Measurements from ENCODE around the gene STOX2. TPM values are rescaled to one million over a fixed set of nuclear protein-coding genes. Genes with fewer than 3 reads are reported as not detected.

The STOX2 gene
- total and polyA plus RNA-seq, 2 experiments from 2014 or later, result not detected

- Histone ChIP-seq H3F3A (ENCODE audit: insufficient read depth) (no peaks in the 10 kb centered on the region), H3K9ac (no peak overlapping the region), H3K9me3 (ENCODE audit: low read depth) (no peaks in the 10 kb centered on the region), H3K4me2 (ENCODE audit: unreplicated experiment) (no peak overlapping the region), H3K4me3 (no peak overlapping the region), H4K20me1 (ENCODE audit: insufficient read depth) (no peaks in the 10 kb centered on the region), H3K36me3 (ENCODE audit: low read depth) (no peaks in the 10 kb centered on the region), H3K27me3 (replicated peaks; ENCODE audit: insufficient read depth) (no peaks in the 10 kb centered on the region), H3K4me1 (ENCODE audit: insufficient read depth) (no peaks in the 10 kb centered on the region), H2AFZ (no peak overlapping the region), H3K79me2 (ENCODE audit: insufficient read depth) (no peaks in the 10 kb centered on the region), H3K9me2 (ENCODE audit: insufficient read depth) (no peaks in the 10 kb centered on the region), H3K27ac (no peak overlapping the region)
- WGBS, 2 experiments (ENCODE audit: low coverage in 1 of 2, low lambda C conversion rate in 2 of 2, missing lambda C conversion rate in 2 of 2), result 40 to 54% methylated on average over 6 of the region's 6 CpGs
- in situ Hi-C loops (cut with MboI), result no loop called here
- DNase-seq, result no peak
- TF ChIP-seq EZH2 (IDR thresholded peaks at IDR 0.05; ENCODE audit: insufficient read depth, poor library complexity, severe bottlenecking), result no peak
- no peak for TF ChIP-seq EZH2phosphoT487 (IDR thresholded peaks at IDR 0.05; ENCODE audit: insufficient read depth, low read depth)
Measured at GRCh38 chr4:184058026-184058425, 152.9 kb downstream of the STOX2 start.

- TF ChIP-seq EZH2 (IDR thresholded peaks at IDR 0.05; ENCODE audit: insufficient read depth, poor library complexity, severe bottlenecking), result no peak
- no peak for TF ChIP-seq EZH2phosphoT487 (IDR thresholded peaks at IDR 0.05; ENCODE audit: insufficient read depth, low read depth)
- 32 to 38% methylated on average over 3 of the region's 3 CpGs for WGBS, 2 experiments (ENCODE audit: low coverage in 1 of 2, low lambda C conversion rate in 2 of 2, missing lambda C conversion rate in 2 of 2)
Measured at GRCh38 chr4:184059099-184059498, 154.0 kb downstream of the STOX2 start.

DNA sequence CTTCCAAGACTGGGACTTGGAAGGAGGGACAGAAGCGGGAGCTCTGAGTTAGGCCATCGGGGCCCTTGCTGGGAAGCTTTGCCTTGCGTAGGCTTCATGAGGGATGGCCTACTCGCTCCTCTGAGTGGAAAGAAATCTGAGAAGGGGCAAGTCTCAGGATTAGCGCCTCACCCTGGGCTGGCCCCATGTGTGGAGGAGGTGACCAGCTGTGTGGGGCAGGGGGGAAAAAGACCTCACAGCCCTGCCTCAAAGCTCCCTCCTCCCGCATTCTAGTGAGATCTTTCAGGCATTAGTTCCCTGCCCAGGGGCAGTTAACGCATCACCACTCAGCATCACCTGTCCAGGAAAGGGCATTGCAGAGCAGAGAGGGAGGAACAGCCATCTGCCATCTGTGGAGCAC lies 156.5 kb downstream of the STOX2 start:
- no peaks in the 10 kb centered on the region for H3K79me2 ChIP-seq (ENCODE audit: insufficient read depth)
- no peak overlapping the region for H3K9ac ChIP-seq
- H3K27me3 ChIP-seq (replicated peaks; ENCODE audit: insufficient read depth), result no peaks in the 10 kb centered on the region
- H3F3A ChIP-seq (ENCODE audit: insufficient read depth), result no peaks in the 10 kb centered on the region
- H4K20me1 ChIP-seq (ENCODE audit: insufficient read depth), result no peaks in the 10 kb centered on the region
- H3K9me3 ChIP-seq (ENCODE audit: low read depth), result no peaks in the 10 kb centered on the region
- TF ChIP-seq EZH2 (IDR thresholded peaks at IDR 0.05; ENCODE audit: insufficient read depth, poor library complexity, severe bottlenecking) (no peak), EZH2phosphoT487 (IDR thresholded peaks at IDR 0.05; ENCODE audit: insufficient read depth, low read depth) (no peak)
- no peaks in the 10 kb centered on the region for H3K9me2 ChIP-seq (ENCODE audit: insufficient read depth)
- no peak for DNase-seq
- 36 to 41% methylated on average over 6 to 7 of the region's 7 CpGs for WGBS, 2 experiments (ENCODE audit: low coverage in 1 of 2, low lambda C conversion rate in 2 of 2, missing lambda C conversion rate in 2 of 2)
- no peak overlapping the region for H3K4me3 ChIP-seq
- H3K4me2 ChIP-seq (ENCODE audit: unreplicated experiment), result no peak overlapping the region
- no peak overlapping the region for H3K27ac ChIP-seq
- no peak overlapping the region for H2AFZ ChIP-seq
- no peaks in the 10 kb centered on the region for H3K4me1 ChIP-seq (ENCODE audit: insufficient read depth)
- H3K36me3 ChIP-seq (ENCODE audit: low read depth), result no peaks in the 10 kb centered on the region
- in situ Hi-C loops (cut with MboI), result no loop called here

More at GRCh38 chr4:184059099-184059498, 154.0 kb downstream of the STOX2 start:
- no peaks in the 10 kb centered on the region for H4K20me1 ChIP-seq (ENCODE audit: insufficient read depth)
- H3K9me2 ChIP-seq (ENCODE audit: insufficient read depth), result no peaks in the 10 kb centered on the region
- H3K9me3 ChIP-seq (ENCODE audit: low read depth), result no peaks in the 10 kb centered on the region
- in situ Hi-C loops (cut with MboI), result no loop called here
- no peaks in the 10 kb centered on the region for H3K36me3 ChIP-seq (ENCODE audit: low read depth)
- H3K9ac ChIP-seq, result no peak overlapping the region
- DNase-seq, result no peak
- H3K27me3 ChIP-seq (replicated peaks; ENCODE audit: insufficient read depth), result no peaks in the 10 kb centered on the region
- H3K4me3 ChIP-seq, result no peak overlapping the region
- H3K27ac ChIP-seq, result no peak overlapping the region
- no peaks in the 10 kb centered on the region for H3K4me1 ChIP-seq (ENCODE audit: insufficient read depth)
- no peaks in the 10 kb centered on the region for H3K79me2 ChIP-seq (ENCODE audit: insufficient read depth)
- no peak overlapping the region for H3K4me2 ChIP-seq (ENCODE audit: unreplicated experiment)
- H3F3A ChIP-seq (ENCODE audit: insufficient read depth), result no peaks in the 10 kb centered on the region
- H2AFZ ChIP-seq, result no peak overlapping the region

- DNase-seq, result no peak
- no peaks in the 10 kb centered on the region for H3K4me1 ChIP-seq (ENCODE audit: insufficient read depth)
- no peaks in the 10 kb centered on the region for H3K9me3 ChIP-seq (ENCODE audit: low read depth)
- no peaks in the 10 kb centered on the region for H3K36me3 ChIP-seq (ENCODE audit: low read depth)
- no peak overlapping the region for H3K4me2 ChIP-seq (ENCODE audit: unreplicated experiment)
- no peaks in the 10 kb centered on the region for H3K79me2 ChIP-seq (ENCODE audit: insufficient read depth)
- 48 to 56% methylated on average over 7 of the region's 7 CpGs for WGBS, 2 experiments (ENCODE audit: low coverage in 1 of 2, low lambda C conversion rate in 2 of 2, missing lambda C conversion rate in 2 of 2)
- H3K27ac ChIP-seq, result no peak overlapping the region
- no peaks in the 10 kb centered on the region for H4K20me1 ChIP-seq (ENCODE audit: insufficient read depth)
- H3K4me3 ChIP-seq, result no peak overlapping the region
- no peaks in the 10 kb centered on the region for H3F3A ChIP-seq (ENCODE audit: insufficient read depth)
- no peak overlapping the region for H3K9ac ChIP-seq
- TF ChIP-seq EZH2phosphoT487 (IDR thresholded peaks at IDR 0.05; ENCODE audit: insufficient read depth, low read depth) (no peak), EZH2 (IDR thresholded peaks at IDR 0.05; ENCODE audit: insufficient read depth, poor library complexity, severe bottlenecking) (no peak)
- in situ Hi-C loops (cut with MboI), result no loop called here
- no peak overlapping the region for H2AFZ ChIP-seq
- no peaks in the 10 kb centered on the region for H3K27me3 ChIP-seq (replicated peaks; ENCODE audit: insufficient read depth)
- H3K9me2 ChIP-seq (ENCODE audit: insufficient read depth), result no peaks in the 10 kb centered on the region
Measured at GRCh38 chr4:184062769-184063168, 157.7 kb downstream of the STOX2 start.

- no peak overlapping the region for H3K27ac ChIP-seq
- DNase-seq, result no peak
- H3K4me3 ChIP-seq, result no peak overlapping the region
- H3F3A ChIP-seq (ENCODE audit: insufficient read depth), result no peaks in the 10 kb centered on the region
- no peak overlapping the region for H3K9ac ChIP-seq
- TF ChIP-seq EZH2 (IDR thresholded peaks at IDR 0.05; ENCODE audit: insufficient read depth, poor library complexity, severe bottlenecking) (no peak), EZH2phosphoT487 (IDR thresholded peaks at IDR 0.05; ENCODE audit: insufficient read depth, low read depth) (no peak)
- no peaks in the 10 kb centered on the region for H3K79me2 ChIP-seq (ENCODE audit: insufficient read depth)
- H3K9me3 ChIP-seq (ENCODE audit: low read depth), result no peaks in the 10 kb centered on the region
- no peak overlapping the region for H3K4me2 ChIP-seq (ENCODE audit: unreplicated experiment)
- WGBS, 2 experiments (ENCODE audit: low coverage in 1 of 2, low lambda C conversion rate in 2 of 2, missing lambda C conversion rate in 2 of 2), result 9 to 19% methylated on average over 5 of the region's 5 CpGs
- no peaks in the 10 kb centered on the region for H4K20me1 ChIP-seq (ENCODE audit: insufficient read depth)
- H3K4me1 ChIP-seq (ENCODE audit: insufficient read depth), result no peaks in the 10 kb centered on the region
- no peaks in the 10 kb centered on the region for H3K9me2 ChIP-seq (ENCODE audit: insufficient read depth)
- H3K27me3 ChIP-seq (replicated peaks; ENCODE audit: insufficient read depth), result no peaks in the 10 kb centered on the region
- H2AFZ ChIP-seq, result no peak overlapping the region
- no peaks in the 10 kb centered on the region for H3K36me3 ChIP-seq (ENCODE audit: low read depth)
- in situ Hi-C loops (cut with MboI), result no loop called here
Measured at GRCh38 chr4:184064877-184065276, 159.8 kb downstream of the STOX2 start.
